ENCODE results near the gene REN.

DNA sequence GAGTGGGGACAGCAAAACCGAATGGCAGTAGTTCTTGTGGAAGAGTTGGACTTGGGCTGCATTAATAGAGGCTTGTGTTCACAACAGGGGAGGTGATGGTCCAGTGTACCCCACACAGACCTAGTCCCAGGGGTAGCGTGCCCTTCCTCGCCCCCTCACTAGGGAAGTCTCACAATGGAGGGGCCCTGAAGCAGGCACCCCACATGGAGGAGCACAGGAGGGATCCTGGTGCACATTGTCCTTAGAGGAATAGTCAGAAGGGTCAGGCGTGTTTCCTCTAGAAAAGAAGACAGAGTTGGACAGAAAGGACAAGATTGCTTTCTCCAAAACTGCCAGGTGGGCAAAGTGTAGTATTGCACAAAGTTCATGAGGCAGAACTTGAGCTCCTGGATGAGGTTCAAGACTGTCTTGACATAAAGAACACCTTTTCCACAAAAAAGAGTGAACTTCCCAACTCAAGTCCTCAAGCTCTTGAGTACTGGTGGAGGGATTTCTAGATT, 37.6 kb downstream of the REN start:
- TF ChIP-seq, protein P1, sequence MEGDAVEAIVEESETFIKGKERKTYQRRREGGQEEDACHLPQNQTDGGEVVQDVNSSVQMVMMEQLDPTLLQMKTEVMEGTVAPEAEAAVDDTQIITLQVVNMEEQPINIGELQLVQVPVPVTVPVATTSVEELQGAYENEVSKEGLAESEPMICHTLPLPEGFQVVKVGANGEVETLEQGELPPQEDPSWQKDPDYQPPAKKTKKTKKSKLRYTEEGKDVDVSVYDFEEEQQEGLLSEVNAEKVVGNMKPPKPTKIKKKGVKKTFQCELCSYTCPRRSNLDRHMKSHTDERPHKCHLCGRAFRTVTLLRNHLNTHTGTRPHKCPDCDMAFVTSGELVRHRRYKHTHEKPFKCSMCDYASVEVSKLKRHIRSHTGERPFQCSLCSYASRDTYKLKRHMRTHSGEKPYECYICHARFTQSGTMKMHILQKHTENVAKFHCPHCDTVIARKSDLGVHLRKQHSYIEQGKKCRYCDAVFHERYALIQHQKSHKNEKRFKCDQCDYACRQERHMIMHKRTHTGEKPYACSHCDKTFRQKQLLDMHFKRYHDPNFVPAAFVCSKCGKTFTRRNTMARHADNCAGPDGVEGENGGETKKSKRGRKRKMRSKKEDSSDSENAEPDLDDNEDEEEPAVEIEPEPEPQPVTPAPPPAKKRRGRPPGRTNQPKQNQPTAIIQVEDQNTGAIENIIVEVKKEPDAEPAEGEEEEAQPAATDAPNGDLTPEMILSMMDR (IDR thresholded peaks at IDR 0.05) = no peak
- no peak for TF ChIP-seq POLR2A (IDR thresholded peaks at IDR 0.05)

Data from testis (tissue), 2 donors.